ENCODE results near the gene PYROXD2.

Gene PYROXD2

DNA sequence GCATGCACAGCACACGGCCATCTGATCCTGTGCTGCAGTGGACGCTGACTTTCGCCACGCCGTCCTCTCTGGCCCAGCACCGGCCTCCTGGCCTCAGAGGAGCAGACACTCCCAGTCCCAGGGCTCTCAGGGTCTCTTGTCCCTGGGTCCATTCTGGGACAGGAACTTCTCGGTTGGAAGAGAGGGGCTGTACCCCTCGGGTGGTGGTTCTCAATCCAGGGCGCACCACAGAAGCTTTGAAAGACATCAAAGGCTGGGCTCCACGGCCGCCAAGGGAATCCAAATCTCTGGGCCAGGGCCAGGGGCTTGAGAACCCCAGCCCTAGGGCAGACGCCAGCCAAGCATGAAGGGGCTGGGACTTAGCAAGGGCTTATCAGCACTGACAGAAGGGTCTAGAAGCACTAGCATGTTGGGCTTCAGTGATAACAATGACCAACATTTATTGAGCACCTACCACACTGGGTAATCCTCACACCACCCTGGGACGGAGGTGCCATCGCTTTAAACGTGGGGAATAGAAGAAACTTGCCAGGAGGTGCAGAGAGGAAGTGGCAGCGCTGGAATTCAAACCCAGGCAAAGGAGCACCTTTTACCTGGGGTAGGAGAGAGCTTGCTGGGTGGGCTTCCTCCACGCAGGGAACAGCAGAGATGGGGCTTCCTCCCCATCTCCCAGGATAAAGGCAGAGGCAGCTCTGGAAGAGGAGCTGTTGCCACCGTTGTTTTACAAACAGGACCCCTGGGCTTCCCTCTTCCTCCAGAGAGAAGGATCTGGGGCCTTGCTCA lies 1.8 kb upstream of the PYROXD2 start:
- no peak for DNase-seq (ENCODE audit: low read depth, low spot score)

GRCh38 chr10:98415731-98416119 lies 743 bp upstream of the PYROXD2 start:
- DNase-seq (ENCODE audit: low read depth, low spot score), result no peak

- no peak for DNase-seq (ENCODE audit: low read depth, low spot score)
These were observed 427 bp downstream of the PYROXD2 start for GRCh38 chr10:98414578-98414931.

DNA sequence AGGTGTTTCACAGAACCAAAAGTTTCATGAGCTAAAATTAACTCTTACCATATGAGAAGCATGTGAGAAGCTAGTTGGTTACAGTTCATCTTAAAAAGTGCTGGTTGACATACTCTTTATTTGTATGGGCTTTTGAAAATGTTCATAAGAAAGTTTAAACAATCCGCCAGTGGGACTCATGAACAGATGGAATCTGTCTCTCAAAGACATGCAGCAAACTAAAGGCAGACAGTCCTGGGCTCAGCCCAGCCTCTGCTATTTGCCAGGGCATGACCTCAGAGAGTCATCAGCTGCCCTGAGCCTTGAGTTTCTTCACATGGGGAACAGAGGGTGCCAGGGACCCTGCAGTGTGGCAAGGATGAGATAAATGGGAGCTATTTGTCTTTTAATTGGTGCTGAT lies 3.2 kb downstream of the PYROXD2 start:
- no peak for DNase-seq (ENCODE audit: low read depth, low spot score)

GRCh38 chr10:98411166-98411565 lies 3.8 kb downstream of the PYROXD2 start:
- no peak for DNase-seq (ENCODE audit: low read depth, low spot score)

GRCh38 chr10:98410759-98411158 lies 4.2 kb downstream of the PYROXD2 start:
- no peak for DNase-seq (ENCODE audit: low read depth, low spot score)

GRCh38 chr10:98410135-98410743 lies 4.7 kb downstream of the PYROXD2 start:
- no peak for DNase-seq (ENCODE audit: low read depth, low spot score)

DNA sequence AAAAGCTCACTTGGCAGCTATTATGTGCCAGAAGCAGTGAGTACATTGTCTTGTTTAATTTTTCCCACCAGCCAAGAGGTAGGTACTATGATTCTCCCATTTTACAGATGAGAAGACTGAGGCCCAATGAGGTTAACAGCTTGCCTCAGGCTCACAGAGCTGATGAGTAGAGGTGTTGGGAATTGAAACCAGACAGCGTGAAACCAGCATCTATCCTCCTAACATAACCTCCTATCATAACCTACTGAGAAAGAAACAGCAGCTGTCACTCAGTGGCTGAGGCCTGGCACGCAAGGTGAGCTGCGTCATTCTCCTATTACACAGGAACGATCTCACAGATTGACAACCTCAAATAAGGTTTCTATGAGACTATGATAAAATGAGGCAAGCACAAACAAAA lies 6.2 kb downstream of the PYROXD2 start:
- DNase-seq (ENCODE audit: low read depth, low spot score), result no peak

DNA sequence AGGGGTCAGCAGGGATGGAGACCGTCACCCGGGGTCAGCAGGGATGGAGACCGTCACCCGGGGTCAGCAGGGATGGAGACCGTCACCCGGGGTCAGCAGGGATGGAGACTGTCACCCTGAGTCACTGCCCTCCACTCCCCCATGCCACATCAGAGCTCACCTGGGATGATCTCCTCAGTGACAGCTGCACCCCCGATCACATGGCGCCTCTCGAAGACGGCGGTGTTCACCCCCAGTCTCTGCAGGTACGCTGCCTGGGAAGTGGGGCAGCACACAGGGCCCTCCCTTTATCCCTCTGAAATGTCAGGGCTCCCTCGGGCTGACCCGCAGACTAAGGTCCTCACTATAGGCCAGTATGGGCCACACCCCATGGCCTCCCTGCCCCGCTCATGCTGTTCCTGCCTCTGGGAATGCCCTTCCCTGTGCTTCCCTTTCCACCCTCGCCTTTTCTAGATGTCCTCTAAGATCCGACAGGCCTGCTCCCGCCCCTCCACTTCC lies 7.2 kb downstream of the PYROXD2 start:
- DNase-seq (ENCODE audit: low read depth, low spot score), result no peak

DNA sequence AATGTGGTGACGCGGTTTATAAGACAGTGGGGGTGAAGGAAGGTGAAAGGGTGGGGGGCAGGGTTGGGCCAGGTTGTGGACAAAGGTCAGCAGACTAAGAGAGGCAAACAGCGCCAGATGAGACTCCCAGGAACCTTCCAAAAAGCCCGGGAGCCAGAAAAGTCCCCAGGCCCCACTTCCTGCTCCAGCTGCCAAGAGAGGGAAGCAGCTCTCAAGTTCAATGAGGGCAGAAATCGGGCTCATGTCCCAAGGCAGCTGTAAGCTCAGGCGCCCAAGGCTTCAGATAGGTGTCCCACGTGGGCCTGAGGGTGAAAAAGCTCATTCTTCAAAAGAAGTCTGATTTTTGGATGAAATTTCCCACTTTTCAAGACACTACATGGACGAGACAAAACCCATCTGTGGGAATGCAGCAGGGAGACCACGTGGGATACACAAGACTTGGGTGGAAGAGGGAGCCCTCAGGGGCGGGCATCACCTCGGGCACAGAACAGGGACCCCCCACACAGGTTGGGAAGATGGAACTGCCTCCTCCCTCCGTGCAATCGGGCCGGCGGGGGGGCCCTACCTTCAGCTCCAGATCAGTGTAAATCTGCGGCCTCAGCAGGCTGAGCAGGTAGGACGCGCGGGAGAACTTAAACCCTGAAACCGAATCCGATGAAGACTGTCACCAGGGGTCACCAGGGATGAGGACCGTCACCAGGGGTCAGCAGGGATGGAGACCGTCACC lies 7.8 kb downstream of the PYROXD2 start:
- DNase-seq (ENCODE audit: low read depth, low spot score), result no peak

- no peak for DNase-seq (ENCODE audit: low read depth, low spot score)
These were observed 9.6 kb downstream of the PYROXD2 start for GRCh38 chr10:98405422-98405821.

DNA sequence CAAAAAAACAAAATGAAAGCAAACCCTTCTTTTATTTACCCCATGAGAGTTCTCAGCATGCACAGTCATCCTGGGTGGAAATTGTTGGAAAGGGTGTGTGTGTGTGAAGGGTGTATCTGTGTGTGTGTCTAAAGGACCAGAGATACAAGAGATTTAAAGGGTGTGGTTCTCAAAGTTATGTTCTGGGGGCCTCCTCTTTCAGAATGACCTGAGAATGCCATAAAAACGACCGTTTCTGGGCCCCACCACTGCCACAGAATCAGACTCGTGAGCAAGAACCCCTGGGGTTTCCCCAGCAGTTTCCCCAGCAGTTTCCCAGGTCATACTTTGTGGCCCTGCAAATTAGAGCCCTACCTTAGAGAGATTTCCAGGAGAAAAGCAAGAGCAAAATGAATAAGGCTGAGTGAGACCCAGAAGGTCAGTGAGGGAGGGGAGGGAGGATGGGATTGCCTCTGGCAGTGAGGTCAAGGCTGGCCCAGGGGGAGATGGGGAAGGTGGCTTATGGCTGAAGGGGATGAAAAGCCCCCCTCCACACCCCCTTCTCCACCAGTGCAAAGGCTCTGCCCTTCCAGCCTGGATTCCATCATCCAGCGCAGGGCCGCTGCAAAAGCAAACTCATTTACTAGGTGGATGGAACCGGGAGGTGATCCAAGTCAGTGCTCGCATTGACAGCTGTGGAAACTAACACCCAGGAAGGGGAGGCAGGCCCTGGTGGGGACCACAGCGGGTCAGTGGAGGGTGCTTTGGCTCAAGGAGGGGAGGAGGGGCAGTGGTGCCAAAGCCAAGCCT lies 10.2 kb downstream of the PYROXD2 start:
- no peak for DNase-seq (ENCODE audit: low read depth, low spot score)

GRCh38 chr10:98403812-98404504 lies 11.0 kb downstream of the PYROXD2 start:
- DNase-seq (ENCODE audit: low read depth, low spot score), result no peak

- no peak for DNase-seq (ENCODE audit: low read depth, low spot score)
These were observed 11.9 kb downstream of the PYROXD2 start for GRCh38 chr10:98402931-98403718.

DNA sequence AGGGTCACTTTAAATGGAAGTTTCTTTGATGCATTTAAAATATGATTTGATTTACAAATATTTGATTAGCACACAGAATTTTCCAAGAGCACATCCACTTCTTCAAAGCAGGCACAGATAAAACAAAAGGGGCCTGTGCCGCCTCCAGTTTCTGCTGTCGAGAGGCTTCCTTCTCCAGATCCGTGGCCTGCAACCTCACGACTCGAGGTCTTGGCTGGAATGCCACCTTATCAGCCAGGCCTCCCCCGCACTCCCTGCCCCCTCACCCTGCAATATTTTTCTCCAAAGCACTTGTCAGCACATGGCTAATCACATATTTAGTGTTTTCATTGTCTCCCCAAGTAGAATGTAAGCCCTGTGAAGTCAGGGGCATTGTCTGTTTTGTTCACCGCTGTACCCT lies 12.5 kb downstream of the PYROXD2 start:
- DNase-seq (ENCODE audit: low read depth, low spot score), result no peak

DNA sequence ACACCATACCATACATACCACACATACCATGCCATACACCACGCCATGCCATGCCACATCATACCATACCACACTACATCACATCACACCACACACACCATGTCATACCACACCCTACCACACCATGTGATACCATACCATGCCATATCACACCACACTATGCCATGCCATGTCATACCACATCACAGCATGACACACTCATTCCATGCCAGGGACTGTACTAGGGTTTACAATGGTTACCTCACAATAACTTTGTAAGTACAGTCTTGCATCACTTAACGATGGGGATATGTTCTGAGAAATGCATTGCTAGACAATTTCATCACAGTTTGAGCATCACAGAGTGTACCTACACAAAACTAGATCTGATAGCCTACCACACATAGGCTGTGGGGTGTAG lies 14.5 kb downstream of the PYROXD2 start:
- no peak for DNase-seq (ENCODE audit: low read depth, low spot score)

- DNase-seq (ENCODE audit: low read depth, low spot score), result no peak
These were observed 15.2 kb downstream of the PYROXD2 start for GRCh38 chr10:98399784-98400183.

- no peak for DNase-seq (ENCODE audit: low read depth, low spot score)
These were observed 17.8 kb downstream of the PYROXD2 start for GRCh38 chr10:98397089-98397600.

GRCh38 chr10:98396096-98397063 lies 18.6 kb downstream of the PYROXD2 start:
- DNase-seq (ENCODE audit: low read depth, low spot score), result no peak

Measured in ELF-1 (cell line).